Hepatocyte (in vitro differentiated cells): ENCODE measurements around the gene INS. TPM values are rescaled to one million over a fixed set of nuclear protein-coding genes. Genes with fewer than 3 reads are reported as not detected.

ENCODE experiments used
- DNase-seq: peaks from one replicate; pipeline ENCODE4 v3.0.0-alpha.2; 2016; ENCODE audit warnings: low spot score
- H2AFZ ChIP-seq: fragments of 200-600 bp; sonication (generic); 2 replicates; pipeline ENCODE4 v1.6.0; 2016; ENCODE audit warnings: antibody characterized with exemption, mild to moderate bottlenecking
- H3K27ac ChIP-seq: fragments of 200-600 bp; sonication (generic); 2 replicates; pipeline ENCODE4 v1.5.1; 2016; ENCODE audit warnings: mild to moderate bottlenecking
- H3K27me3 ChIP-seq: fragments of 200-600 bp; sonication (generic); 2 replicates; pipeline ENCODE4 v1.6.1; 2016
- H3K36me3 ChIP-seq: fragments of 200-600 bp; sonication (generic); replicated peaks from 2 replicates; pipeline ENCODE4 v1.5.1; 2016; ENCODE audit warnings: low read depth; ENCODE audit not compliant: insufficient read depth
- H3K4me1 ChIP-seq: fragments of 200-600 bp; sonication (generic); 2 replicates; pipeline ENCODE4 v1.5.1; 2016; ENCODE audit warnings: mild to moderate bottlenecking, moderate library complexity; ENCODE audit not compliant: insufficient read depth
- H3K4me2 ChIP-seq: fragments of 200-600 bp; sonication (generic); 2 replicates; pipeline ENCODE4 v1.6.0; 2016
- H3K4me3 ChIP-seq: fragments of 200-600 bp; sonication (generic); 2 replicates; pipeline ENCODE4 v1.5.1; 2016; ENCODE audit warnings: mild to moderate bottlenecking
- H3K79me2 ChIP-seq: fragments of 200-600 bp; sonication (generic); 2 replicates; pipeline ENCODE4 v1.6.0; 2017; ENCODE audit warnings: mild to moderate bottlenecking
- H3K9me2 ChIP-seq: fragments of 200-600 bp; sonication (generic); replicated peaks from 2 replicates; pipeline ENCODE4 v1.6.0; 2017; ENCODE audit warnings: mild to moderate bottlenecking; ENCODE audit not compliant: insufficient read depth
- H3K9me3 ChIP-seq: fragments of 200-600 bp; sonication (generic); 2 replicates; pipeline ENCODE4 v1.5.1; 2016; ENCODE audit warnings: low read depth, mild to moderate bottlenecking
- H4K20me1 ChIP-seq: fragments of 200-600 bp; sonication (generic); 2 replicates; pipeline ENCODE4 v1.6.0; 2016; ENCODE audit warnings: mild to moderate bottlenecking; ENCODE audit not compliant: insufficient read depth, poor library complexity, severe bottlenecking
- CTCF ChIP-seq: fragments of 200-600 bp; sonication (generic); IDR thresholded peaks from 2 replicates; pipeline ENCODE4 v1.5.1; 2016; ENCODE audit warnings: antibody characterized with exemption, mild to moderate bottlenecking; ENCODE audit not compliant: poor library complexity
- EZH2 ChIP-seq: fragments of 200-600 bp; sonication (generic); IDR thresholded peaks from 2 replicates; pipeline ENCODE4 v1.6.1; 2016; ENCODE audit warnings: antibody characterized with exemption, mild to moderate bottlenecking, borderline replicate concordance
- EZH2phosphoT487 ChIP-seq: fragments of 200-600 bp; sonication (generic); IDR thresholded peaks from one replicate; pipeline ENCODE4 v1.6.1; 2018; ENCODE audit warnings: antibody characterized with exemption, mild to moderate bottlenecking, low read depth, moderate library complexity; ENCODE audit not compliant: unreplicated experiment, severe bottlenecking
- WGBS: methylation state at CpG from one replicate; pipeline ENCODE4 v1.1.6; 2016; ENCODE audit warnings: low lambda C conversion rate; ENCODE audit errors: missing lambda C conversion rate; 5-methylcytosine and 5-hydroxymethylcytosine counted together
- polyA plus RNA-seq: library from polyadenylated mRNA; unstranded; fragments of >200 nt; fragmentation: Nextera tagmentation; extraction: Ambion mirVana; gene quantifications from 2 replicates; pipeline ENCODE4 v1.2.1, GENCODE V29; 2016
- total RNA-seq: library from RNA; depleted of rRNA; stranded (reverse); fragments of >200 nt; gene quantifications from 2 replicates; pipeline ENCODE4 v1.2.3, GENCODE V29; 2014

INS gene
- total and polyA plus RNA-seq, 2 experiments from 2014 or later: not detected

DNA sequence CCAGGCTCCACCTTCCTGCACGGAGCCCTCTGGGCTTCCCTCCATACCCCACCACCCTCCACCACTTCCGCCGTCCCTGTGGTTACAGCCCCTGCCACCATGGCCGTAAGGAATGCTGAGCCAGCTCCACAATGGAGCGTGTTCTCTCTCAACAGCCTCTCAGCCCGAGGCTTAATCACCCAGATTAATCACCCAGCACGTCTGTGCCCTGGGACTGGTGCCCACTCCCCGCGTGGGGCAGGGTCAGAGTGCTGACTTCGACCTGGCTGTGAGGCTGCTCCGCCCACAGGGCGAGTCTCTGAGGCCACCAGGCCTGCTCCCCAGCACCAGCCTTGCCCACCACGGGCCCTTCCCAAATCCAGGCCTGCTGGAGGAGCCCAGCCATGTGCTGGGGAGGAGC, 14.7 kb upstream of the INS start:
- Histone ChIP-seq H3K9me2 (no peaks in the 10 kb centered on the region), H3K36me3 (no peaks in the 10 kb centered on the region), H3K27ac (no peak overlapping the region), H3K4me1 (peaks cover 9% of the 10 kb centered on the region), H3K27me3 (no peaks in the 10 kb centered on the region), H2AFZ (no peak overlapping the region), H3K9me3 (no peaks in the 10 kb centered on the region), H3K79me2 (no peaks in the 10 kb centered on the region), H3K4me3 (no peak overlapping the region), H4K20me1 (no peaks in the 10 kb centered on the region), H3K4me2 (no peak overlapping the region)
- no peak for TF ChIP-seq CTCF
- no peak for TF ChIP-seq EZH2
- TF ChIP-seq EZH2phosphoT487: no peak
- WGBS: 67% methylated on average over 13 of the region's 13 CpGs
- DNase-seq: no peak

GRCh38 chr11:2174361-2174760, 13.4 kb upstream of the INS start:
- Histone ChIP-seq H3K4me3 (no peak overlapping the region), H3K9me2 (no peaks in the 10 kb centered on the region), H3K27ac (no peak overlapping the region), H3K9me3 (no peaks in the 10 kb centered on the region), H4K20me1 (no peaks in the 10 kb centered on the region), H3K4me1 (peaks cover 7% of the 10 kb centered on the region), H3K79me2 (no peaks in the 10 kb centered on the region), H3K4me2 (no peak overlapping the region), H3K27me3 (no peaks in the 10 kb centered on the region), H3K36me3 (no peaks in the 10 kb centered on the region), H2AFZ (no peak overlapping the region)
- no peak for DNase-seq
- no peak for TF ChIP-seq EZH2phosphoT487
- no peak for TF ChIP-seq CTCF
- no peak for TF ChIP-seq EZH2
- 95% methylated on average over 11 of the region's 11 CpGs for WGBS

DNA sequence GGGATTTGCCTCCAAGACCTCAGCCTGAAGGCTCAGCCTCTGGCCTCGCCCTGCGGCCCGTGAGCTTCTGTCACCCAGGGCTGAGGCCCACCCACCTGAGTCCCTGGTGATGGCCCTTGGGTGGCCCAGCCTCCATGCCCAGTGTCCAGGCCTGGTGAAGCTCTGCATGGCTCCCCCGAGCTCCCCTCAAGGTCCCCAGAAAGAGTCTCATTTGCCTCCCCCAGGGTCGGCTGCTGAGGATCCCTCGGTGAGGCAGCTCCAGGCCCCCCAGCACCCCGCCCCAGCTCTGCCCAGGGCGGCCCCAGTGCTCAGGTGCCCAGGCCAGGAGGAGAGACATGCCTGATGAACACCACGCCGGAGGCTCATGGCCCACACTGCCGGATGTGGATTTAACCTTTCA, 12.8 kb upstream of the INS start:
- Histone ChIP-seq H3K27me3 (no peaks in the 10 kb centered on the region), H3K4me1 (peaks cover 3% of the 10 kb centered on the region), H3K9me2 (no peaks in the 10 kb centered on the region), H3K27ac (no peak overlapping the region), H3K4me3 (no peak overlapping the region), H3K79me2 (no peaks in the 10 kb centered on the region), H2AFZ (no peak overlapping the region), H3K36me3 (no peaks in the 10 kb centered on the region), H3K4me2 (no peak overlapping the region), H3K9me3 (no peaks in the 10 kb centered on the region), H4K20me1 (no peaks in the 10 kb centered on the region)
- no peak for DNase-seq
- WGBS: 75% methylated on average over 11 of the region's 11 CpGs
- TF ChIP-seq EZH2phosphoT487 (no peak), CTCF (no peak), EZH2 (no peak)
